Gastroesophageal sphincter (tissue), 4 donors: ENCODE data around the gene DHX15. TPM values are rescaled to one million over a fixed set of nuclear protein-coding genes. Genes with fewer than 3 reads are reported as not detected.

Source experiments
- ATAC-seq: fragments of 150-250 bp; one replicate; pipeline ENCODE4 v1.9.1; 2016; ENCODE audit warnings: mild to moderate bottlenecking, moderate library complexity
- H3K27ac ChIP-seq, 4 donors: fragments of 200-600 bp; sonication (generic) in 3 of 4; 1 replicate in 3 of 4; 2 replicates in 1 of 4; pipeline ENCODE4 v1.5.1; 2016 to 2019
- H3K27me3 ChIP-seq: fragments of 200-600 bp; sonication (generic); one replicate; pipeline ENCODE4 v1.5.1; 2019
- H3K36me3 ChIP-seq, 2 donors: fragments of 200-600 bp; sonication (generic); one replicate each; pipeline ENCODE4 v1.5.1; 2019; ENCODE audit warnings: control low read depth in 1 of 2
- H3K4me1 ChIP-seq, 3 donors: fragments of 200-600 bp; sonication (generic); 1 replicate in 2 of 3; 2 replicates in 1 of 3; pipeline ENCODE4 v1.5.1; 2016 to 2019; ENCODE audit warnings: control low read depth in 2 of 3
- H3K4me3 ChIP-seq, 2 donors: fragments of 200-600 bp; sonication (generic); one replicate each; pipeline ENCODE4 v1.5.1; 2019; ENCODE audit warnings: mild to moderate bottlenecking in 1 of 2, moderate library complexity in 1 of 2
- H3K9me3 ChIP-seq, 3 donors: fragments of 200-600 bp; sonication (generic); one replicate each; pipeline ENCODE4 v1.5.1; 2017 to 2019; ENCODE audit warnings: control low read depth in 2 of 3
- EP300 ChIP-seq: sonication (generic); formaldehyde crosslinking; IDR thresholded peaks from one replicate; pipeline ENCODE4 v1.6.1; 2017; ENCODE audit warnings: antibody characterized with exemption, mild to moderate bottlenecking
- POLR2A ChIP-seq, 2 donors: fragments of 450-650 bp; IDR thresholded peaks; one replicate each; pipeline ENCODE4 v1.6.1; 2017; ENCODE audit warnings: antibody characterized with exemption in 2 of 2, mild to moderate bottlenecking in 2 of 2, moderate library complexity in 1 of 2
- POLR2AphosphoS5 ChIP-seq: sonication (generic); formaldehyde crosslinking; IDR thresholded peaks from one replicate; pipeline ENCODE4 v1.6.1; 2017; ENCODE audit warnings: antibody characterized with exemption
- WGBS, 2 donors: methylation state at CpG; one replicate each; pipeline ENCODE4 v1.1.5; 2018; ENCODE audit warnings: low coverage in 1 of 2; 5-methylcytosine and 5-hydroxymethylcytosine counted together
- total RNA-seq, 4 donors: library from RNA; depleted of rRNA; stranded (reverse); fragments of >200 nt; gene quantifications; one replicate each; pipeline ENCODE4 v1.1.0, GENCODE V29; 2016
- TF ChIP-seq, protein P1 (sequence below), 4 experiments: fragments of 200-600 bp in 2 of 4; fragments of 450-650 bp in 2 of 4; sonication (generic) in 1 of 4; IDR thresholded peaks; one replicate each; pipeline ENCODE4 v1.5.1; 2017 to 2019; ENCODE audit warnings: antibody characterized with exemption in 4 of 4, mild to moderate bottlenecking in 2 of 4, moderate library complexity in 2 of 4

The DHX15 gene
- total RNA-seq, 4 donors from 2014 or later, result 91.0 to 146 (median 118) TPM

GRCh38 chr4:24521544-24521943 lies 62.8 kb downstream of the DHX15 start:
- TF ChIP-seq EP300, result no peak
- TF ChIP-seq, protein P1, sequence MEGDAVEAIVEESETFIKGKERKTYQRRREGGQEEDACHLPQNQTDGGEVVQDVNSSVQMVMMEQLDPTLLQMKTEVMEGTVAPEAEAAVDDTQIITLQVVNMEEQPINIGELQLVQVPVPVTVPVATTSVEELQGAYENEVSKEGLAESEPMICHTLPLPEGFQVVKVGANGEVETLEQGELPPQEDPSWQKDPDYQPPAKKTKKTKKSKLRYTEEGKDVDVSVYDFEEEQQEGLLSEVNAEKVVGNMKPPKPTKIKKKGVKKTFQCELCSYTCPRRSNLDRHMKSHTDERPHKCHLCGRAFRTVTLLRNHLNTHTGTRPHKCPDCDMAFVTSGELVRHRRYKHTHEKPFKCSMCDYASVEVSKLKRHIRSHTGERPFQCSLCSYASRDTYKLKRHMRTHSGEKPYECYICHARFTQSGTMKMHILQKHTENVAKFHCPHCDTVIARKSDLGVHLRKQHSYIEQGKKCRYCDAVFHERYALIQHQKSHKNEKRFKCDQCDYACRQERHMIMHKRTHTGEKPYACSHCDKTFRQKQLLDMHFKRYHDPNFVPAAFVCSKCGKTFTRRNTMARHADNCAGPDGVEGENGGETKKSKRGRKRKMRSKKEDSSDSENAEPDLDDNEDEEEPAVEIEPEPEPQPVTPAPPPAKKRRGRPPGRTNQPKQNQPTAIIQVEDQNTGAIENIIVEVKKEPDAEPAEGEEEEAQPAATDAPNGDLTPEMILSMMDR (IDR thresholded peaks at IDR 0.05), result no peak
- TF ChIP-seq POLR2AphosphoS5, result no peak
- no peak for TF ChIP-seq POLR2A (IDR thresholded peaks at IDR 0.05)
- Histone ChIP-seq H3K27ac (no peak overlapping the region), H3K4me1 (peaks cover 0 to 34% (median 0%) of the 10 kb centered on the region in 3 donors), H3K36me3 (peaks cover 0 to 21% of the 10 kb centered on the region in 2 donors), H3K9me3 (no peaks in the 10 kb centered on the region), H3K27me3 (no peaks in the 10 kb centered on the region), H3K4me3 (no peak overlapping the region)
- WGBS, 2 donors, result 88 to 96% methylated on average over 2 of the region's 2 CpGs
- ATAC-seq, result no peak

DNA sequence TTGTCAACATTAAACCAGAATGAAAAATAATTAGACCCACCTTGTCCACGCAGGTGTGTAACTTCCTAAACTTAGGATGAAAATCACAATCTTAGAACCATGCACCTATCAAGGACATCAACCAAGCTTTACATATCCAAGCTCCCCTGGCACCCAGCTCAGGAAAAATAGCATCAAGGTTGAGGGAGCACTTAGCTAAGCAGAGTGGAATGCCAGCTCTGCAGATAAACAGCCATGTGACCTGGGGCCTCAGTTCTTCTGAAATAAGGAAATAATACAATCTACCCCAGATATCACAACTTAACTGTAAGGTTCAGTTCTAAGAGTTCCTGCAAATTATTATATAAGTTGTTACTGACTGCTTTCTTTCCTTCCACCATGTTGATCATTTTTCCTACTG lies 64.7 kb downstream of the DHX15 start:
- 82 to 100% methylated on average over 1 of the region's 1 CpG for WGBS, 2 donors
- H3K27ac ChIP-seq, result no peak overlapping the region
- no peak for ATAC-seq
- H3K4me1 ChIP-seq, result peaks cover 0 to 39% (median 0%) of the 10 kb centered on the region in 3 donors
- H3K4me3 ChIP-seq, result no peak overlapping the region
- TF ChIP-seq POLR2AphosphoS5, result no peak
- TF ChIP-seq EP300, result no peak
- TF ChIP-seq POLR2A (IDR thresholded peaks at IDR 0.05), result no peak
- TF ChIP-seq, protein P1 (IDR thresholded peaks at IDR 0.05), result no peak
- H3K9me3 ChIP-seq, result no peaks in the 10 kb centered on the region
- no peaks in the 10 kb centered on the region for H3K27me3 ChIP-seq
- H3K36me3 ChIP-seq, result peaks cover 0 to 3% of the 10 kb centered on the region in 2 donors

DNA sequence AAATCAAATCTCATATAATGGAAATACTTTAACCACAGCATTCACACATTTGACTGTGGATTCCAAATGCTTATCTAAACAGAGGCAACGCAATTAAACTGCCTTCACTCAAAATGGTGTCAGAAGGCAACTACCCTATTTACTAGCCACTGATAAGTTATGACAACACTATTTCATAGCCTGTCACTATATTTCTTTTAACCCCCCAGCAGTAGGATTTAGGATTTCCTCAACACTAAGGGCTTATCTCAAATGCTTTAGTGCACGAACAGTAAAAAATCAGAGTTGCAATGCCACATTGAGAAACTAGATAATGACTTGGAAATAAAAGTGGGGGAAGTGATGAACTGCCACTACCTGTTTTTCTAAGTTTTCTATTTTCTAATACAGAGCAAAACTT lies 66.7 kb downstream of the DHX15 start:
- Histone ChIP-seq H3K36me3 (peaks cover 0 to 6% of the 10 kb centered on the region in 2 donors), H3K4me3 (no peak overlapping the region), H3K27me3 (no peaks in the 10 kb centered on the region), H3K4me1 (peaks cover 0 to 49% (median 0%) of the 10 kb centered on the region in 3 donors), H3K27ac (peak overlapping the region in 1 of 4 donors; percentile 5), H3K9me3 (no peaks in the 10 kb centered on the region)
- ATAC-seq, result no peak
- TF ChIP-seq POLR2AphosphoS5 (no peak), EP300 (no peak), POLR2A (IDR thresholded peaks at IDR 0.05) (no peak)
- TF ChIP-seq, protein P1 (IDR thresholded peaks at IDR 0.05), result no peak
- WGBS, 2 donors, result 83 to 93% methylated on average over 2 of the region's 2 CpGs

DNA sequence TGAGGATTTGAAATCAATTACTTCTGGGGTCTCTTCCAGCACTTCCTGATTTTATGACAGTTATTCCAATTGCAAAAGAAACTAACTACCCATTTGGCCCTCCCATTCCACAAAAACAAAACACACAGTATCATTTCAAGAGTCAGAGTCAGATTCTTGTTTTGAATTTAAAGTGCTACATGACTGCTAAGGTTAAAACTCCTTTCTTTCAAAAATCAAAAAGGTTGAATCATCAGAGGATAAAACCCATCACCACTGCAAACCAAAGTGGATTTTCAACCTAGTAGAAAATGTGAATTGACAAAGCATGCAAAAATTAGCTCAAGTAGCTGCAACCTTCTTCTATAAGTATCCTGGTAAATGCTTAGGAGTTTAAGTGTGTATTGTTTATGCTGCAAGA lies 67.4 kb downstream of the DHX15 start:
- H3K4me1 ChIP-seq, result peaks cover 0 to 49% (median 0%) of the 10 kb centered on the region in 3 donors
- no peaks in the 10 kb centered on the region for H3K9me3 ChIP-seq
- H3K27me3 ChIP-seq, result no peaks in the 10 kb centered on the region
- peaks cover 0 to 6% of the 10 kb centered on the region in 2 donors for H3K36me3 ChIP-seq
- H3K4me3 ChIP-seq, result no peak overlapping the region
- no peak for ATAC-seq
- TF ChIP-seq, protein P1 (IDR thresholded peaks at IDR 0.05), result no peak
- TF ChIP-seq POLR2A (IDR thresholded peaks at IDR 0.05) (no peak), EP300 (no peak), POLR2AphosphoS5 (no peak)
- H3K27ac ChIP-seq, result no peak overlapping the region

GRCh38 chr4:24515698-24516097 lies 68.7 kb downstream of the DHX15 start:
- Histone ChIP-seq H3K4me3 (no peak overlapping the region), H3K9me3 (no peaks in the 10 kb centered on the region), H3K4me1 (peaks cover 0 to 55% (median 0%) of the 10 kb centered on the region in 3 donors), H3K36me3 (peaks cover 0 to 6% of the 10 kb centered on the region in 2 donors), H3K27me3 (no peaks in the 10 kb centered on the region), H3K27ac (no peak overlapping the region)
- ATAC-seq, result no peak
- 94 to 100% methylated on average over 4 of the region's 5 CpGs for WGBS, 2 donors
- TF ChIP-seq POLR2A (IDR thresholded peaks at IDR 0.05) (no peak), EP300 (no peak), POLR2AphosphoS5 (no peak)
- TF ChIP-seq, protein P1 (IDR thresholded peaks at IDR 0.05), result no peak
